Neural cell (in vitro differentiated cells): ENCODE measurements around the gene CSMD2.

Experiments used
- EP300 ChIP-seq: fragments of 450-650 bp; conservative IDR thresholded peaks from 2 replicates; pipeline ENCODE4 v1.6.1; 2014; ENCODE audit warnings: antibody characterized with exemption, mild to moderate bottlenecking, moderate library complexity; ENCODE audit not compliant: poor library complexity, severe bottlenecking
- EZH2 ChIP-seq: fragments of 200-600, 300-800 bp; shearing (Covaris generic), sonication (generic); IDR thresholded peaks from 2 replicates; pipeline ENCODE4 v1.6.1; 2014; ENCODE audit warnings: antibody characterized with exemption, low read length, borderline replicate concordance, mild to moderate bottlenecking; ENCODE audit not compliant: insufficient read depth, poor library complexity, severe bottlenecking
- POLR2AphosphoS5 ChIP-seq: IDR thresholded peaks from 2 replicates; pipeline ENCODE4 v1.6.1; 2012
- TAF1 ChIP-seq: IDR thresholded peaks from 2 replicates; pipeline ENCODE4 v1.6.1; 2012; ENCODE audit warnings: low read depth
- TF ChIP-seq, protein P1 (sequence below): IDR thresholded peaks from 2 replicates; pipeline ENCODE4 v1.6.1; 2012; ENCODE audit warnings: borderline replicate concordance
- TF ChIP-seq, protein P2 (sequence below): fragments of 450-650 bp; IDR thresholded peaks from 2 replicates; pipeline ENCODE4 v1.5.1; 2014; ENCODE audit warnings: antibody characterized with exemption, mild to moderate bottlenecking, moderate library complexity; ENCODE audit not compliant: poor library complexity, severe bottlenecking

DNA sequence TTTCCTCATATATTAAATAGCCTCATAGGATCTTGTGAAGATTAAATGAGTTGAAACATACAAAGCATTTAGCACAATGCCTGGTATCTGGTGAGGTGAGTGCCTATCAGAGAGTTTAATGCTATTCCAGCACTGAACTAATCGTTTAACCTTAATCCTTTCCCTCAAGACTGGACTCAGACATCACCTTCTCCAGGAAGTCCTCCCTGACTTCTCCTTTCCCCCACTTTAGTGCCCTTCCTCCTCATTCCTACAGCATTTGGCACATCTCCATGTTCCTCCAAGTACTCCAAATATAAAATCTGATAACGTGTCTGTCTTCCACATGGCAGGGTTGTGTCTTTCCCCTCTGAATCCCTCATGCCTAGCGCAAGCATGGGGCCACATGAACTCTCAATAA, 632.8 kb downstream of the CSMD2 start:
- TF ChIP-seq, protein P1, sequence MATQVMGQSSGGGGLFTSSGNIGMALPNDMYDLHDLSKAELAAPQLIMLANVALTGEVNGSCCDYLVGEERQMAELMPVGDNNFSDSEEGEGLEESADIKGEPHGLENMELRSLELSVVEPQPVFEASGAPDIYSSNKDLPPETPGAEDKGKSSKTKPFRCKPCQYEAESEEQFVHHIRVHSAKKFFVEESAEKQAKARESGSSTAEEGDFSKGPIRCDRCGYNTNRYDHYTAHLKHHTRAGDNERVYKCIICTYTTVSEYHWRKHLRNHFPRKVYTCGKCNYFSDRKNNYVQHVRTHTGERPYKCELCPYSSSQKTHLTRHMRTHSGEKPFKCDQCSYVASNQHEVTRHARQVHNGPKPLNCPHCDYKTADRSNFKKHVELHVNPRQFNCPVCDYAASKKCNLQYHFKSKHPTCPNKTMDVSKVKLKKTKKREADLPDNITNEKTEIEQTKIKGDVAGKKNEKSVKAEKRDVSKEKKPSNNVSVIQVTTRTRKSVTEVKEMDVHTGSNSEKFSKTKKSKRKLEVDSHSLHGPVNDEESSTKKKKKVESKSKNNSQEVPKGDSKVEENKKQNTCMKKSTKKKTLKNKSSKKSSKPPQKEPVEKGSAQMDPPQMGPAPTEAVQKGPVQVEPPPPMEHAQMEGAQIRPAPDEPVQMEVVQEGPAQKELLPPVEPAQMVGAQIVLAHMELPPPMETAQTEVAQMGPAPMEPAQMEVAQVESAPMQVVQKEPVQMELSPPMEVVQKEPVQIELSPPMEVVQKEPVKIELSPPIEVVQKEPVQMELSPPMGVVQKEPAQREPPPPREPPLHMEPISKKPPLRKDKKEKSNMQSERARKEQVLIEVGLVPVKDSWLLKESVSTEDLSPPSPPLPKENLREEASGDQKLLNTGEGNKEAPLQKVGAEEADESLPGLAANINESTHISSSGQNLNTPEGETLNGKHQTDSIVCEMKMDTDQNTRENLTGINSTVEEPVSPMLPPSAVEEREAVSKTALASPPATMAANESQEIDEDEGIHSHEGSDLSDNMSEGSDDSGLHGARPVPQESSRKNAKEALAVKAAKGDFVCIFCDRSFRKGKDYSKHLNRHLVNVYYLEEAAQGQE: no peak
- TF ChIP-seq, protein P2, sequence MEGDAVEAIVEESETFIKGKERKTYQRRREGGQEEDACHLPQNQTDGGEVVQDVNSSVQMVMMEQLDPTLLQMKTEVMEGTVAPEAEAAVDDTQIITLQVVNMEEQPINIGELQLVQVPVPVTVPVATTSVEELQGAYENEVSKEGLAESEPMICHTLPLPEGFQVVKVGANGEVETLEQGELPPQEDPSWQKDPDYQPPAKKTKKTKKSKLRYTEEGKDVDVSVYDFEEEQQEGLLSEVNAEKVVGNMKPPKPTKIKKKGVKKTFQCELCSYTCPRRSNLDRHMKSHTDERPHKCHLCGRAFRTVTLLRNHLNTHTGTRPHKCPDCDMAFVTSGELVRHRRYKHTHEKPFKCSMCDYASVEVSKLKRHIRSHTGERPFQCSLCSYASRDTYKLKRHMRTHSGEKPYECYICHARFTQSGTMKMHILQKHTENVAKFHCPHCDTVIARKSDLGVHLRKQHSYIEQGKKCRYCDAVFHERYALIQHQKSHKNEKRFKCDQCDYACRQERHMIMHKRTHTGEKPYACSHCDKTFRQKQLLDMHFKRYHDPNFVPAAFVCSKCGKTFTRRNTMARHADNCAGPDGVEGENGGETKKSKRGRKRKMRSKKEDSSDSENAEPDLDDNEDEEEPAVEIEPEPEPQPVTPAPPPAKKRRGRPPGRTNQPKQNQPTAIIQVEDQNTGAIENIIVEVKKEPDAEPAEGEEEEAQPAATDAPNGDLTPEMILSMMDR: no peak
- TF ChIP-seq EZH2: no peak
- TF ChIP-seq POLR2AphosphoS5: no peak
- TF ChIP-seq TAF1: no peak
- TF ChIP-seq EP300: no peak
